Measurements from ENCODE around the gene AKAP1. TPM values are rescaled to one million over a fixed set of nuclear protein-coding genes. Genes with fewer than 3 reads are reported as not detected.

The AKAP1 gene
- total RNA-seq, 4 donors from 2014 or later: 23.3 to 62.4 (median 32.0) TPM

DNA sequence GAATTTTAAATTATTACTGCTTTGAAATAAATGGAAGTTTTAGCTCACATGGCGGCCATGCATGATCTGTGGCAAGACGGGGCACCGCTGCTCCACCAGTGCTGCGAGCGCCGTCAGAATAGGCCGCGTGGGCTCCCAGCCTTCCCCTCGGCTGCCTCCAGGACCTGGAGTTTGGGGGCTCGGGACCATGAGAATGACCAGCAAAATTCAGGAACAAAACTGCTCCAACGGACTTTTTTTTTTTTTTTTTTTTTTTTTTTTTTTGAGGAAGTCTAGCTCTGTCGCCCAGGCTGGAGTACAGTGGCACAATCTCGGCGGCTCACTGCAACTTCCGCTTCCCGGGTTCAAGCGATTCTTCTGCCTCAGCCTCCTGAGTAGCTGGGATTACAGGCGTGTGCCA is 38.3 kb upstream of the AKAP1 start:
- no peak for DNase-seq (ENCODE audit: low spot score in 2 of 2)
- Histone ChIP-seq H3K27ac (no peak overlapping the region), H3K4me3 (peak overlapping the region in 2 of 4 donors; percentile 40 to 43), H3K4me1 (peaks cover 0 to 18% (median 6%) of the 10 kb centered on the region in 4 donors), H3K36me3 (no peaks in the 10 kb centered on the region), H3K27me3 (peaks cover 0 to 38% of the 10 kb centered on the region in 2 donors), H3K9me3 (no peaks in the 10 kb centered on the region)
- WGBS, 2 donors: 71 to 79% methylated on average over 18 of the region's 18 CpGs
- TF ChIP-seq, protein P1, sequence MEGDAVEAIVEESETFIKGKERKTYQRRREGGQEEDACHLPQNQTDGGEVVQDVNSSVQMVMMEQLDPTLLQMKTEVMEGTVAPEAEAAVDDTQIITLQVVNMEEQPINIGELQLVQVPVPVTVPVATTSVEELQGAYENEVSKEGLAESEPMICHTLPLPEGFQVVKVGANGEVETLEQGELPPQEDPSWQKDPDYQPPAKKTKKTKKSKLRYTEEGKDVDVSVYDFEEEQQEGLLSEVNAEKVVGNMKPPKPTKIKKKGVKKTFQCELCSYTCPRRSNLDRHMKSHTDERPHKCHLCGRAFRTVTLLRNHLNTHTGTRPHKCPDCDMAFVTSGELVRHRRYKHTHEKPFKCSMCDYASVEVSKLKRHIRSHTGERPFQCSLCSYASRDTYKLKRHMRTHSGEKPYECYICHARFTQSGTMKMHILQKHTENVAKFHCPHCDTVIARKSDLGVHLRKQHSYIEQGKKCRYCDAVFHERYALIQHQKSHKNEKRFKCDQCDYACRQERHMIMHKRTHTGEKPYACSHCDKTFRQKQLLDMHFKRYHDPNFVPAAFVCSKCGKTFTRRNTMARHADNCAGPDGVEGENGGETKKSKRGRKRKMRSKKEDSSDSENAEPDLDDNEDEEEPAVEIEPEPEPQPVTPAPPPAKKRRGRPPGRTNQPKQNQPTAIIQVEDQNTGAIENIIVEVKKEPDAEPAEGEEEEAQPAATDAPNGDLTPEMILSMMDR (IDR thresholded peaks at IDR 0.05): no peak
- TF ChIP-seq POLR2A (IDR thresholded peaks at IDR 0.05) (no peak), EP300 (IDR thresholded peaks at IDR 0.05) (no peak)

DNA sequence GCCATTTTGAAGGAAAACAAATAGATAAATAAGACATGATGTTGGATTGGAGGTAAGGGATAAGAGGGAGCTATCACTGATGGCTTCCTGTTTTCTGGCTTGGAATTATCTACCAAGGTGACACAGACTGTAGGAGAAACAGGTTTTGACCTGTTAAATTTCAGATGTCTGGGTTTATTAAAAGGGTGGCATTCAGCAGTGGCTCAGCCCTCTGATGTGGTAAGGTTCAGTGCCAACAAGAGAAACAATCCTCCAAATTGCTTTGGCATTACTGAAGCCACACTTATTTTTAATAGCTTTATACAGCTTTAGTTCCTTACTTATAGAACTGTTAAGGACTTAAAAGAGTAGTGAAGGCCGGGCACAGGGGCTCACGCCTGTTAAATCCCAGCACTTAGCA is 37.0 kb upstream of the AKAP1 start:
- WGBS, 2 donors: 84 to 94% methylated on average over 2 of the region's 2 CpGs
- Histone ChIP-seq H3K4me1 (peaks cover 0 to 18% (median 6%) of the 10 kb centered on the region in 4 donors), H3K27me3 (peaks cover 0 to 36% of the 10 kb centered on the region in 2 donors), H3K36me3 (no peaks in the 10 kb centered on the region), H3K9me3 (no peaks in the 10 kb centered on the region), H3K4me3 (no peak overlapping the region), H3K27ac (no peak overlapping the region)
- TF ChIP-seq EP300 (IDR thresholded peaks at IDR 0.05): no peak
- TF ChIP-seq, protein P1 (IDR thresholded peaks at IDR 0.05): no peak
- no peak for TF ChIP-seq POLR2A (IDR thresholded peaks at IDR 0.05)
- DNase-seq (ENCODE audit: low spot score in 2 of 2): no peak

DNA sequence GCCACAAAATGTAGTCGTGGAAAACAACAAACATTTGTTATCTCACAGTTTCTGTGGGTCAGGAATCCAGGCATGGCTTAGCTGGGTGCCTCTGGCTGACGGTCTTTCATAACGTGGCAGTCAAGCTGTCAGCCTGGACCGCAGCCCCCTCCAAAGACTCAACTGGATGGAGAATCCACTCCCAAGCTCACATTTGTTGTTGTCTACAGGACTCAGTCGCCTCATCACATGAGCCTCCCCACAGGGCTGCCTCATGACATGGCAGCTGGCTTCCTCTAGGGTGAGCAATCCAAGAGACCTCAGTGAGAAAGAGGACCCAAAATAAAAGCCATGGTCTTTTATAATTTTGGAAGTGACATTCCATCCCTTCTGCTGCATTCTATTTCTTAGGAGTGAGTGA is 34.7 kb upstream of the AKAP1 start:
- Histone ChIP-seq H3K4me3 (no peak overlapping the region), H3K9me3 (no peaks in the 10 kb centered on the region), H3K36me3 (no peaks in the 10 kb centered on the region), H3K4me1 (peaks cover 0 to 18% (median 5%) of the 10 kb centered on the region in 4 donors), H3K27ac (no peak overlapping the region), H3K27me3 (peaks cover 0 to 14% of the 10 kb centered on the region in 2 donors)
- DNase-seq (ENCODE audit: low spot score in 2 of 2): no peak
- TF ChIP-seq, protein P1 (IDR thresholded peaks at IDR 0.05): no peak
- no peak for TF ChIP-seq POLR2A (IDR thresholded peaks at IDR 0.05)
- TF ChIP-seq EP300 (IDR thresholded peaks at IDR 0.05): no peak
- 50 to 52% methylated on average over 5 of the region's 5 CpGs for whole genome bisulfite sequencing, 2 donors

DNA sequence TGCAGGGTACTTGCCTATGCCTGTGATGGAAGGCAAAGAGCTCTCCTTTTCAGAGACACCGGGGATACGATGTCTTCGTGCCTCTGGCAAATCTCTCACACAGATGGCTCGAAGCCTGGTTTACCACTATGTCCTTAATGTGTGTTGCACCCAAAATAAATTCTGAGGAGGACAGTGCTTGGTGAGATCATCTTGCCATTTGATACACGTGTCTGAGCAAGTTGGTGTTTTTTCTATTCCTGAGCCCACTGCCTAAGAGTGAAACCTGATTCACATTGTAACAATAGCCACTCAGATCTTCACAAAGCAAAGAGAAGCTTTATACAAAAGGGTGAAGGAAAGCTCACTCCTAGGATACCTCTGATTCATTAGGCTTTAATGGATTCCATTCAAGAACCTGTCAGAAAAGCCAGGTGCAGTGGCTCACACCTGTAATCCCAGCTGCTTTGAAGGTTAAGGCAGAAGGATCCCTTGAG is 33.1 kb upstream of the AKAP1 start:
- 65 to 71% methylated on average over 5 of the region's 5 CpGs for WGBS, 2 donors
- Histone ChIP-seq H3K27me3 (no peaks in the 10 kb centered on the region), H3K9me3 (no peaks in the 10 kb centered on the region), H3K4me1 (peaks cover 0 to 5% (median 0%) of the 10 kb centered on the region in 4 donors), H3K36me3 (no peaks in the 10 kb centered on the region), H3K27ac (no peak overlapping the region), H3K4me3 (no peak overlapping the region)
- no peak for DNase-seq (ENCODE audit: low spot score in 2 of 2)
- TF ChIP-seq, protein P1 (IDR thresholded peaks at IDR 0.05): no peak
- no peak for TF ChIP-seq POLR2A (IDR thresholded peaks at IDR 0.05)
- TF ChIP-seq EP300 (IDR thresholded peaks at IDR 0.05): no peak

DNA sequence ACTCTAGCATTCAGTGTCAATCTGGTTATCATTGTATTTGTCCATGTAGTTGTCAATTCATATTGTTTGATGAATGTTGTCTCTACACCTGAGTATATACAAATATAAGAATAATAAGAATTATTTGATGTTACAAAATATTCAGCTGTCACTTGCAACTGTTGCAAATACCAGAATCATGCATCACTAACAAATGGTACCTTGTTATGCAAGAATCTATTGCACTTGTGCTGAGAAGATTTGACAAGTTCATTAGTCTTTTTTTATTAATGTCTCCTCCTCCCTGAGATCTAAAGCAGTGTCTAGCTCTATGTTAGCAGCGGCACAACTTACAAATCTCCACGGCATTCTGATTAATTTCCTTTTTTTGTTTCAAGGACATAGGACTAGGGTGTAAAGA is 22.2 kb upstream of the AKAP1 start:
- WGBS, 2 donors: 77 to 79% methylated on average over 2 of the region's 2 CpGs
- H3K9me3 ChIP-seq: no peaks in the 10 kb centered on the region
- H3K27me3 ChIP-seq: no peaks in the 10 kb centered on the region
- no peak overlapping the region for H3K4me3 ChIP-seq
- no peaks in the 10 kb centered on the region for H3K4me1 ChIP-seq
- TF ChIP-seq POLR2A (IDR thresholded peaks at IDR 0.05) (no peak), EP300 (IDR thresholded peaks at IDR 0.05) (no peak)
- TF ChIP-seq, protein P1 (IDR thresholded peaks at IDR 0.05): no peak
- DNase-seq (ENCODE audit: low spot score in 2 of 2): no peak
- H3K36me3 ChIP-seq: no peaks in the 10 kb centered on the region
- no peak overlapping the region for H3K27ac ChIP-seq
